ENCODE results near the gene TLCD4.

Gene TLCD4

GRCh38 chr1:95093296-95093695 is 23.9 kb upstream of the TLCD4 start:
- intact Hi-C loops (cut with DNase I): no loop called here
- DNase-seq: no peak

GRCh38 chr1:95094923-95095322 is 22.2 kb upstream of the TLCD4 start:
- no peak for DNase-seq
- intact Hi-C loops (cut with DNase I): no loop called here

GRCh38 chr1:95095833-95096217 is 21.3 kb upstream of the TLCD4 start:
- DNase-seq: no peak
- intact Hi-C loops (cut with DNase I): no loop called here

GRCh38 chr1:95096218-95096841 is 20.8 kb upstream of the TLCD4 start:
- no peak for DNase-seq
- intact Hi-C loops (cut with DNase I): no loop called here

- no peak for DNase-seq
- intact Hi-C loops (cut with DNase I): no loop called here
Measured at GRCh38 chr1:95097426-95097825, 19.7 kb upstream of the TLCD4 start.

- DNase-seq: no peak
- intact Hi-C loops (cut with DNase I): no loop called here
Measured at GRCh38 chr1:95098196-95098595, 19.0 kb upstream of the TLCD4 start.

GRCh38 chr1:95108792-95109191 is 8.4 kb upstream of the TLCD4 start:
- intact Hi-C loops (cut with DNase I): no loop called here
- DNase-seq: no peak

GRCh38 chr1:95111014-95111413 is 6.1 kb upstream of the TLCD4 start:
- no peak for DNase-seq
- intact Hi-C loops (cut with DNase I): no loop called here

- intact Hi-C loops (cut with DNase I): no loop called here
- DNase-seq: no peak
Measured at GRCh38 chr1:95113684-95114083, 3.5 kb upstream of the TLCD4 start.

GRCh38 chr1:95115708-95116137 is 1.4 kb upstream of the TLCD4 start:
- no peak for DNase-seq
- intact Hi-C loops (cut with DNase I): loop anchor here (5.0 kb wide), 1 partner anchor 117 kb away; the partner anchor contains the start of gene RWDD3

- DNase-seq: peak; percentile 17 to 91 (median 56)
- intact Hi-C loops (cut with DNase I): loop anchor here (5.0 kb wide), 1 partner anchor 116 kb away; the partner anchor contains the start of gene RWDD3
Measured at GRCh38 chr1:95116580-95117206, 462 bp upstream of the TLCD4 start.

- peak in 1 of 10 donors; percentile 25 for DNase-seq
- intact Hi-C loops (cut with DNase I): loop anchor here (5.0 kb wide), 1 partner anchor 114 kb away; the partner anchor contains the start of gene RWDD3
Measured at GRCh38 chr1:95118067-95118499, 928 bp downstream of the TLCD4 start.

GRCh38 chr1:95118710-95119109 is 1.6 kb downstream of the TLCD4 start:
- intact Hi-C loops (cut with DNase I): loop anchor here (5.0 kb wide), 1 partner anchor 114 kb away; the partner anchor contains the start of gene RWDD3
- no peak for DNase-seq

GRCh38 chr1:95119273-95119672 is 2.1 kb downstream of the TLCD4 start:
- intact Hi-C loops (cut with DNase I): loop anchor here (5.0 kb wide), 1 partner anchor 113 kb away; the partner anchor contains the start of gene RWDD3
- DNase-seq: no peak

- DNase-seq: no peak
- intact Hi-C loops (cut with DNase I): no loop called here
Measured at GRCh38 chr1:95122151-95122697, 5.1 kb downstream of the TLCD4 start.

GRCh38 chr1:95124342-95124741 is 7.2 kb downstream of the TLCD4 start:
- no peak for DNase-seq
- intact Hi-C loops (cut with DNase I): no loop called here

GRCh38 chr1:95126366-95126765 is 9.2 kb downstream of the TLCD4 start:
- intact Hi-C loops (cut with DNase I): no loop called here
- no peak for DNase-seq

- intact Hi-C loops (cut with DNase I): no loop called here
- no peak for DNase-seq
Measured at GRCh38 chr1:95126846-95127245, 9.7 kb downstream of the TLCD4 start.

GRCh38 chr1:95127380-95127779 is 10.2 kb downstream of the TLCD4 start:
- DNase-seq: no peak
- intact Hi-C loops (cut with DNase I): no loop called here

GRCh38 chr1:95132762-95133161 is 15.6 kb downstream of the TLCD4 start:
- DNase-seq: no peak
- intact Hi-C loops (cut with DNase I): no loop called here

GRCh38 chr1:95133687-95134086 is 16.5 kb downstream of the TLCD4 start:
- intact Hi-C loops (cut with DNase I): no loop called here
- no peak for DNase-seq

- no peak for DNase-seq
Measured at GRCh38 chr1:95138223-95138622, 21.1 kb downstream of the TLCD4 start.

More at GRCh38 chr1:95138223-95138622, 21.1 kb downstream of the TLCD4 start:
- intact Hi-C loops (cut with DNase I): no loop called here
